Omental fat pad (tissue), 4 donors: Measurements from ENCODE around the gene FIBCD1. TPM values are rescaled to one million over a fixed set of nuclear protein-coding genes. Genes with fewer than 3 reads are reported as not detected.

Experiments
- ATAC-seq: fragments of 150-250 bp; one replicate; pipeline ENCODE4 v1.9.1; 2016; ENCODE audit warnings: mild to moderate bottlenecking, moderate library complexity; ENCODE audit not compliant: low FRiP score
- DNase-seq: peaks from one replicate; pipeline ENCODE4 v3.0.0-alpha.2; 2019; ENCODE audit warnings: low spot score
- total RNA-seq, 4 donors: library from RNA; depleted of rRNA; stranded (reverse); fragments of >200 nt; gene quantifications; one replicate each; pipeline ENCODE4 v1.1.0, GENCODE V29; 2016
- TF ChIP-seq, protein P1 (sequence below), 3 donors: fragments of 450-650 bp; IDR thresholded peaks; one replicate each; pipeline ENCODE4 v1.5.1; 2016 to 2017; ENCODE audit warnings: antibody characterized with exemption in 3 of 3, mild to moderate bottlenecking in 3 of 3, moderate library complexity in 2 of 3

The FIBCD1 gene
- total RNA-seq, 4 donors from 2014 or later = 1.6 TPM; not detected in 3

DNA sequence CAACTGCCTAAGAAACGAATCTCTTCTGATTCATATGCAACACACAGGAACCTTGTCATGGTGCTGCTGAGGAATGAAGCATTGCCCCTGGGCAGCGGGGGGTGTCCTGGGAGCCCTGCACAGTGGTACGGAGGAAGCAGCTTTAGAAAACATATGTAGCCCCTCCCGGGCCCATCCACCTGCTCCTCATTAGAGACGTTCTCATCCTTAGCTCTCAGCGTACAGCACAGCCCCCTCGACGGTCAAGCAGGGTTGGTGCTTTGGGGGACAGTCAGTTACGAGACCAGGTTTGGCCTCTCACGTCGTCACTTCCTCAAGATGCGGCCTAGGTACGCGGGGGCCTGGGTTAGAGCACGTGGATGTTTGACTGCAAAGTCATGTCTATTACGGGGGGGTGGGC, 41.5 kb upstream of the FIBCD1 start:
- TF ChIP-seq, protein P1, sequence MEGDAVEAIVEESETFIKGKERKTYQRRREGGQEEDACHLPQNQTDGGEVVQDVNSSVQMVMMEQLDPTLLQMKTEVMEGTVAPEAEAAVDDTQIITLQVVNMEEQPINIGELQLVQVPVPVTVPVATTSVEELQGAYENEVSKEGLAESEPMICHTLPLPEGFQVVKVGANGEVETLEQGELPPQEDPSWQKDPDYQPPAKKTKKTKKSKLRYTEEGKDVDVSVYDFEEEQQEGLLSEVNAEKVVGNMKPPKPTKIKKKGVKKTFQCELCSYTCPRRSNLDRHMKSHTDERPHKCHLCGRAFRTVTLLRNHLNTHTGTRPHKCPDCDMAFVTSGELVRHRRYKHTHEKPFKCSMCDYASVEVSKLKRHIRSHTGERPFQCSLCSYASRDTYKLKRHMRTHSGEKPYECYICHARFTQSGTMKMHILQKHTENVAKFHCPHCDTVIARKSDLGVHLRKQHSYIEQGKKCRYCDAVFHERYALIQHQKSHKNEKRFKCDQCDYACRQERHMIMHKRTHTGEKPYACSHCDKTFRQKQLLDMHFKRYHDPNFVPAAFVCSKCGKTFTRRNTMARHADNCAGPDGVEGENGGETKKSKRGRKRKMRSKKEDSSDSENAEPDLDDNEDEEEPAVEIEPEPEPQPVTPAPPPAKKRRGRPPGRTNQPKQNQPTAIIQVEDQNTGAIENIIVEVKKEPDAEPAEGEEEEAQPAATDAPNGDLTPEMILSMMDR (IDR thresholded peaks at IDR 0.05) = no peak
- DNase-seq = no peak
- ATAC-seq = no peak

DNA sequence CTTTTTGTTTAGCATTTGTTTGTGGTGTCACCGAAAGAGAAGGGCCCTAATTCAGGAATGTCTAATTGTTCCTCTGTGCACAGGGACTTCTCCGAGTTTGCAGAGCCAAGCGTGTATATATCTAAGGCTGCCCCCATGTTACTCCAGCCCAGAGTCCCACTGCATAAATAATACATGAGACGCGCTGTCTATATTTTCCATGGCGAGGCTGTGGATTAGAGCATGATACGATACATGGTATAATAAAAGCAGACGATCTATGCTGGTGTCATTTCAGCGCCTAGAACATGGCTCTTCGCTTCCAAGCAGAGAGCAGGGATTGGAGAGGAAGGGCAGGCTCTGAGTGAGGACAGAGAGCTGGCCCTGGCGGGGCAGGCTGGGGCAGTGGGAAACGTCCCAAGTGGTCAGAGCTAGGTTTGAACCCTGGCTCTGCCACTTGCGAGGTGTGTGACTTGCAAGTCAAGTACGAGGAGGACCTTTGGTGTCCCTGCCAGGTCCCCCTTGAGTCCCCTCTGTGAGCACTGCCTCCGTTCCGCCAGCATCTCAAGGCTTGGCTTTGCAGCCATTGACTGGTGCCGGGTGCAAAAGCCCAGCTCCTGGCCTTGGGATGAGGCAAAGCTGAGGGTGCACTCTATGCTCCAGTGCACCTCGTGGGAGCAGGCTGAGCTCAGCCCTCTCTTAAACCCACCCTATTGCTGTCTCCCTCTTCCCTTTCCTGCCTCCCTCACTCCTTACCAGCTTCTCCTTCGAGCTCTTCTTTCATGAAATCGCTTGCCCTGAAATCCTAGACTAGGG, 40.7 kb upstream of the FIBCD1 start:
- ATAC-seq (no peak), DNase-seq (no peak)
- TF ChIP-seq, protein P1 (IDR thresholded peaks at IDR 0.05) = no peak

DNA sequence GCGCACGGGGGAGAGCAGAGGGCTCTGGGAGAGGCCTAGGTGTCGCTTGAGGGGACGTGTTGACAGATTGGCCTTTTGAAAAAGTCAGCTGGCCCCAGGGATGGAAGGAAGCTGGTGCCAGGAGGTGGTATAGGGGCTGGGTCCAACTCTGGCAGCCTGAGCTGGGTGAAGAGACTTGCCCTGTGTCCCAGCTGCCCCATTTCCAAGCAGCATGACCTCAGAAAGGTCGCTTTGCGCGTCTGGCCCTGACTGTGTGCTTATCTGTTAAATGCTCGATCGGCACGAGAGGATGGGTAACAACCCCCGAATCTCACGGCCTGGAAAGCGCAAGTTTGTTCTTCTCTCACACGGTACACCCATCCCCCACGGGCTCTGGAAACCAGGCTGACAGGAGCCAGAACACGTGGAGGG, 38.8 kb upstream of the FIBCD1 start:
- ATAC-seq = no peak
- no peak for DNase-seq
- TF ChIP-seq, protein P1 (IDR thresholded peaks at IDR 0.05) = no peak

GRCh38 chr9:130975932-130976841, 37.1 kb upstream of the FIBCD1 start:
- TF ChIP-seq, protein P1 (IDR thresholded peaks at IDR 0.05) = no peak
- ATAC-seq = no peak
- DNase-seq = no peak

DNA sequence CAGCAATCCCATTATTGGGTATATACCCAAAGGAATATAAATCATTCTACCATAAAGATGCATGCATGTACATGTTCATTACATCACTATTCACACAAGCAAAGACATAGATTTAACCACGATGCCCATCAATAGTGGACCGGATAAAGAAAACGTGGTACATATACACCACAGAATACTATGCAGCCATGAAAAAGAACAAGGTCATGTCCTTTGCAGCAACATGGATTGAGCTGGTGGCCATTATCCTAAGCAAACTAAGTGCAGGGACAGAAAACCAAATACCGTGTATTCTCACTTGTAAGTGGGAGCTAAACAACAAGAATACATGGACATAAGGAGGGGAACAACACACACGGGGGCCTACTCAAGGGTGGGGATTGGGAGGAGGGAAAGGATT, 36.1 kb upstream of the FIBCD1 start:
- no peak for ATAC-seq
- no peak for DNase-seq
- TF ChIP-seq, protein P1 (IDR thresholded peaks at IDR 0.05) = no peak

GRCh38 chr9:130974697-130975096, 35.6 kb upstream of the FIBCD1 start:
- ATAC-seq = no peak
- TF ChIP-seq, protein P1 (IDR thresholded peaks at IDR 0.05) = no peak
- DNase-seq = no peak
